Glomerular visceral epithelial cell (primary cell): Measurements from ENCODE around the gene ANKRD6.

ENCODE experiments used
- DNase-seq: peaks from one replicate; pipeline ENCODE4 v3.0.0-alpha.2; 2016; ENCODE audit errors: extremely low spot score

ANKRD6 gene

DNA sequence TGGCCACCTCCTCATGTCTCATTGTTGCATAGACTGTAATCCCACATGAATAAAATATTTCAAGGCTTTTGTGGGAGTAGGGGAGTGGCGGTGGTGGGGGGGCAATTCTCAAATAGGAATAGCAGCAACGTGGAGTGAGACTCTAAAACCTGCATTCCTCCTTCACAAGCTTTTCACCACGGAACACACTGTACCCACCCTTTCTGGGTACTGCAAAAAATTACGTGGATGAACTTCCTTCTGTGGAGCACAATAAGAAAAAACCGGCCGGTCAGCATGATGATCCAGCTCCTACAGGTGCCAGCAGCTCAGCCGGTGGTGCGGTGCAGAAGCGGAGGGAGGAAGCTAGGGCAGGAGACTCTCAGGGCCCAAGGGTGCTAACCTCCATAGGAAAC is 19.9 kb upstream of the ANKRD6 start:
- DNase-seq, result no peak

DNA sequence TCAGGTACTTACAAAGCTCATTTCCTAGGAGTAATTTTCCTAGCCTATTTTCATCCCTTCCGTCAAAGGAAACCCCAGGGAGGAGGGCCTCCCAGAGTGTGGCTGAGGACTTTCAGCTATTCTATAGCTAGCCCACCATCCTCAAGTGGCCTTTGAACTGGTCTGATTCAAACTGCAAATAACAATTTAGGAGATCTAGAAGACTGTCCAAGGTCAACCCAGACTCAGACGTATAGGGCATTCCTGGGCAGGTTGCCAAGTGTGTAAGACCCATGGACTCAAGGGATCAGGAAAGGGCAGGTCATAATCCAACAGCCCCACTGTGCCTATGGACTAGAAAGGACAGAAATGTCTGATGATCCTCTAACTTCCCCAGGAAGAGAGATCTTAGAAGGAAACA is 18.7 kb upstream of the ANKRD6 start:
- no peak for DNase-seq

DNA sequence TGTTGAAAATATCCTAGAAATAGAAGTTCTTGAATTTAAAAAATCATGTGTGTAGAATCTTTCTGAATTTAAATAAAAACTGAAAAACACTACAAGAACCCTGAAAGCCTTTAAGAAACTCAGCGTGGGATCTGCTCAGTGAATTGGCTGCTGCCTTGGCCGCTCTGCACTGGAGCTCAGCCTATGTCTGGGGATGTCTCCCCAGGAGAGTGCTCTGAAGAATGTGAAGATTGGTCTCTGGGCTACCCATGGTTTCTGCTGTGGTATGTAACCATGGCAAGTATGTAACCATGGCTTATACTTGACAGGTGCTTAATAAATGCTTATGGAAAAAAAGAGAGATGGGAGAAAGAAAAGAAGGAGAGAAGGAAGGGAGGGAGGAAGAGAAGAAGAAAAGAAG is 17.8 kb upstream of the ANKRD6 start:
- no peak for DNase-seq

DNA sequence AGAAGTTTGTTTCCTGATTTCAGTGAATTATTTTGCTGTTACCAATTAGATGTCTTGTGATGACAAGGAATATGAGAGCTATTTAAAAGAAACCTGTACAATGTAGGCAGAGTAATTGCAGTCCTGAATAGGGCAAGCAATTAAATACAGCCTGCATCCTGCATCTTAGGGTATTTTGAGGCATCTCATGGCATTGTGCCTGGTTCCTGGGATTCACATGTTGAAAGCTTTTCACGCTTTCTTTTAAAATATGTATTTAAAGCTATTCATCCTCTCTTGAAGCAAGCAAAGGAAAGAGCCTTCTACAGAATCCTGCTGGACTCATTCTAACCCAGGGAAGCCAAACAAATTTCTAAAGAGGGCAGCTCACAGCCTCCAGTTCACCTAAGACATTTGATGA is 16.2 kb upstream of the ANKRD6 start:
- no peak for DNase-seq

DNA sequence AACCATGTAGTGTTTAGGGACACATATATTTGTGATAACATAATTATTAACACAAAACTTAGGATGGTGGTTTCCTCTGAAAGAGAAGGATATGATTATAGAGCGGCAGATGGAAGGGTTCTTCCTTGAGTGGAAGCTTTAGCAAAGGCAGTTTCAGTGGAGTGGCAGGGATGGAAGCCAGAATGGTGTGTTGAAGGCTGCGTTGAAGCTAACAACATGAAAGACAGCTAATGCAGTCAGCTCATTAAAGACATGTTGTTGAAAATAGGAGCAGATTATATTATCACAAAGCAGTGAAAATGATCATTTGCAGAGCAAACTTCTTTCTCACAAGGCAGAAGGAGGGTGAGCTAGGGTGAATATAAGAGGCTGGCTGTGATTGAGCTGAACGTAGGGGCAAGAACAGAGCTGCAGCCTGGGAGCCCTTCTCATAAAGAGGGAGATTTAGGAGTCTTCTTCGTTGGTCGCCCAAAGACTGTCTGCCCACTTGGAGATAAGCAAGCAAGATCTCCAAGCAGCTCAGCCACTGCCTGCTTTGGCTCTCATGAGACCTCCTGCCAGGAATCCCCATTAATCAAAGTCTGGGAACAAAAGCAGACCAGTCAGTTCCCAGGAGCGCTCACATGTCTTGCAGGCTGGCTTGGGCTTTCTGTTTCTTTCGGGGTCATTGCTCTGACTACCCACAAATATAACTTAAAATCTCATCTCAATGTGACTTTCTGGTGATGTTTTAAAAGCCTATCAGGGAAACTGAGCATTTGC is 2.6 kb upstream of the ANKRD6 start:
- no peak for DNase-seq

DNA sequence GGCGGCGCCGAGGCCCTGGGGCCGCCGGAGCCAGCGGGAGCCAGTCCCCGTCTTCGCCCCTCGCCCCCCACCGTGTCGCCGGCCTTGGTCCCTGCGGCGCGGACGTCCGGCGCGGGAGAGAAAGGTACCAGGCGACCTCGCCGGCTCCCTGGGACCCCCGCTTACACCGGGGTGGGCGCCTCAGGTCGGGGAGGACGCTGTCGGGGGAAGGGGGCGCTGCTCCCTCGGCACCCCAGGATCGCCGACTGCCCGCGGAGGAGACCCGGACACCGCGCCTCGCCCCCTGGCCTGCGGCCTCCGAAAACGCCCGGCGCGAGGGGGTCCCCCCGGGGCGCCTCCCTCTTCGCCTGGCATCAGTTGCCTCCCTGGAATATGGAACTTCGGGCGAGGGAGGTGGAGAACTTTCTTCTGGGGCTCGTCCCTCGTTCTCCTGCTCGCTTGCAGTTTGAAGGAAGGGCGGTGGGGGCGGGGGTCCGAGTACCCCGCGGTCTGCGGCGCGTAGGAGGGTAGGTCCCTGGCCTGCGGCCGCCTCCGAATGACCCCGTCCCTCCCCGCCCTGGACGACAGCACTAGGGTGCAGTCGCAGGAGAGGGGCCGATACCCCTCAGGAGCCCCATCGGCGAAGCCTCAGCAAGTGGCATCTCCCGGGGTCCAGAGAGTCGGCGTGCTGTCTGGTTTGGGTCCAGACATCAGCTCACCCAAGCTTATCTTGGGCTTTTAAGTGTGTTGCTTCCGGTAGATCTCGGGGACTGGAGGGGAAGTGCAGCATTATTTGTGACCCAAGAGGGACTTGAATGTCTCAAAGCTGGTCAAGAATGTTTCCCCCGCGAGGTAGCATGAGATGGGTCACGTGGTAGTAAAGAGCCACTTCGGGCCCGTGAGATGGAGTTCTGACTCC is 549 bp downstream of the ANKRD6 start:
- no peak for DNase-seq

DNA sequence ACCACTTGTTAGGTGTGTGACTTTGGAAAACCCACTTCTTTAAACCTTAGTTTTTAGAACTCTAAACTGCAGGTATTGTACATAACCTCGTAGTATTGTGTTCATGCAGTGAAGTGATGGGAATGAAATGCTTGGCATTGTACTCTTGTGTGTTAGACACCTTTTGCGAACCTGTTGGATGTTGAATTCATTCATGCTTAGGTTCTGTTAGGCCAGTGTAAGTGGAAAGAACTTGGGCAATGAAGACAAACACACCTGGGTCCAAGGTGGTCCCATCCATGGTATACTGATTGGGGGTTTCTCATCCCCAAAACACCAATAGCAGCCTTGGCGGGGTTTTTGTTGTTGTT is 1.2 kb downstream of the ANKRD6 start:
- no peak for DNase-seq

DNA sequence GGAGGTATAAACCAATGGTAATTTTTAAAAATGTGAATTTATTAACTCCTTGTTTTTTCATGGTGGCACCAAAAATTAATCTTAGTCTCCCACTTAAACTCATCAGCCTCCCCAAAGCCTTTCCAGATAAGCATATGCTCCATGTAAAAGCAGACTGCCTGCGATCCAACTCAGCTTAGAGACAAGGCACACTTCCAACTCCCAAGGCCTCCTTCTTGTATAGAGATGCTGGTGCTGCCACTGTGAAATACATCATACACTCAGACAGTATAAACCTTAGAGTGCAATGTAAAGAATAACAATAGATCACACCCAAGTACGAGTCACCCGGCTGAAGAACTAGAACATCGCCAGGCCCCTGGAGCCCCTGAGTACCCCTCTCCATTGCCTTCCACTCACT is 2.0 kb downstream of the ANKRD6 start:
- no peak for DNase-seq

DNA sequence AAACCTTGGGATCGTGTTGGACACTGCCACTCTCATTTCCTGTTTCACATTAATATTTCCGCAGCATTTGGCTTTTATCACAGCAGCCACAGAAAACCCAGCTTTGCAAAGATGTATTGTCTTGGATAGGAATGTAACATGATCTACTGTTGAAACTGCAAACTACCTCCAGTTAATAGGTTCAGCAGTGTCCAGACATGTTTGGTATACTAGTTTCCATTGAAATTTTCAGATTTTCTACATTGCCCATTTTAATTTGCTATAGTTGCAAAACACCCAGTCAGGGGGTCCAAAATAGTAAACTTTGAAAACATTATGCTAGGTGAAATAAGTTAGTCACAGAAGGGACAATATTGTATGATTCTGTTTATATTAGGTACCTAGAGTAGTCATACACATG is 3.3 kb downstream of the ANKRD6 start:
- DNase-seq, result no peak

DNA sequence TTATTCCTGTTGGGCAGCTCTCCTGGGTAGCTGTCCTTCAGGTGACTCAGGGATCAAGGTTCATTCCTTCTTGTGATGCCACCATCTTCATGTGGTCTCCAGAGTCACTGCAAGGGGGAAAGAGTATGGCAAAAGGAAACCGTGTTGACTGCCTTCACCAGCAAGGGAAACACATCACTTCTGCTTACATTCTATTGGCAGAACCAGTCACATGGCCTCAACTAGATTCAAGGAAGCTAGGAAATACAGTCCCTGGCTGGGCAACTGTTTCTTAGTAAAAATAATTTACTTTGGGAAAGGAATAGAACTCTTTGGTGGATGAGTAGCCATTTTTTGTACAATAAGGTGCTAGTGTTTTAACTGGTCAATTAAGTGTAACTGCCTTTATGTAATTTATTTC is 5.3 kb downstream of the ANKRD6 start:
- DNase-seq, result no peak

DNA sequence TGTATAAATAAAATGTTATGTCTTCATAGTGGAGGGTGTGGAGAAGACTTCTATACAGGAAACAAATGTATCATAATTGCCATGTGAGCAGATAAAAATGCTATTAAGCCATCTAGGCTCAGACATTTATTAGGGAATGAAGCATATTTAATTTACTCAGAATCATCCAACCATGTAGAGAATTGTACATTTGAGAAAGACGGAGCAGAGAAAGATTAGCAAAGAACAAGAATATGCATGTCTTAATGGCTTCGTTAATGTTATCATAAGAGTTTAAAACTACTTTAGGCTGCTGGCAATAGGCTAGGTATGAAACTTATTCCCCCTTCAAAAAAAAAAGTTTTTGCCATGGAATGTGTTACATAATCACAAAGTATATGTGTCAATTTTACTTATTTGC is 6.1 kb downstream of the ANKRD6 start:
- no peak for DNase-seq

DNA sequence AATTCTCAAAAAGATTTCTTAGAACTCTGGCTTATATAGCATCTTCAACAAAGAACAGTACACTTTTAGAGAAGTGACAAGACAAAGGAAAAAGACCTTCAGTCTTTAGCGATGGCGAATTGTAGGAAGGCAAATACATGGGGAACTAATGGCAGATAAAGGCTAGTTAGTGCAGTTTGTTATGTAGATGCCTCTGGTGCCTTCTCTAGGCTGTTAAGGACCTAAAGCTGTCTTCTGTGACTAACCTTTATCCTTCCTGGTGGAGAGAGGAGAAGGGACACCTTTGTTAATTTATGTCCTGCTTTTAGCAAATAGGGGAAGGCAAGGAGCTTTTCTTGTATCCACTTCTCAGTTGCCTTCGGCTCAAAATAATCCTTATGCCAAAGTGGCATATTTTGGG is 7.2 kb downstream of the ANKRD6 start:
- DNase-seq, result no peak

DNA sequence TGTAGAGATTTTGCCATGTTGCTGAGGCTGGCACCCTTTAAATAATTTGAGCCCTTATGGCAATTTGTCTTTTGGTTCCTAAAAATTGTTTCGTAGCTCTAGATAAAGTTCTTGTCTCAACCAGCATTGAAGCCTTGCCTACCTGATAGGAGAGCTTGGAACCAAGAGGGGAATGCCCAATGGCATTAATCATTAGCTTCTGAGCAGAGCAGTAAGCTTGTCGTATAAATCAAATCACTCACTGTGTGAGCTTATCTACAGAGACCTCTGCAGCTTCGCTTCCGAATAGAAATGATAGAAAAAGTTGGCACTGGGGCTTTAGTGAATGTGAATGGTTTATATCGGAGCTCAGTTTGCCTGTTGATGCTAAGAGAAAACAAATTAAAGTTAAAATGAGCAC is 10.7 kb downstream of the ANKRD6 start:
- DNase-seq, result peak; percentile 29

DNA sequence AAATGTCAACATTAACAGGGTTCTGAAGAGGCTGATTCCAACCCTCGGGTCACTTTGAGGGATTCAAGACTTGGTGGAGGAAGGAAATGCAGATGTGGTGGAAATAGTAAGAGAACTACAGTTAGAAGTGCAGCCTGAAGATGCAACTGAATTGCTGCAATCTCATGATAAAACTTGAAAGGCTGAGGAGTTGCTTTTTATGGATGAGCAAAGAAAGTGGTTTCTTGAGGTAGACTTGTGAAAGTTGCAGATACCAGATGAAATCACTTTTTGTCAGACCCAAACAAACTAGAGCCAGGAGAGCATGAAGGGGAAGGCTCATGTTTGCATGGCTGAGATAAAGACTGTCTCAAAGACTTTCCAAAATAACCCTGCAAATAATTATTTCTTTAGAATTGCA is 16.2 kb downstream of the ANKRD6 start:
- no peak for DNase-seq

DNA sequence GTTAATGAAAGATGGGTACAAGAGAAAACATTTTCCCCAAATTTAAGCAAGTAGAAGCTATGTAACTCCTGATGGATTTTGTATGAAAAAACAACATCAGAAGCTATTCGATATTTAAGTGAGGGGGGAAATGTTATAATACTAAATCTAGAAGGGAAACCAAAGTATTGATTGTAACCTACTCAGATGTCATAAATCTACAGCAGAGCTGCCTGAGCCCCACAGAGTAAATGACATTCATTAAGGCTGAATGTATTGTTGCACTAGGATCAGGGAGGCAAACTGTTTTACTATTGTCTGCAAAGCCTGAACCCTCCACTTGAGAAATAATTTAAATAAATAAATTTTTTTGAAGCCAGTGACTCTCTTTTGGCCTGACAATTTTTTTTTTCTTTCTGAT is 19.3 kb downstream of the ANKRD6 start:
- DNase-seq, result no peak

DNA sequence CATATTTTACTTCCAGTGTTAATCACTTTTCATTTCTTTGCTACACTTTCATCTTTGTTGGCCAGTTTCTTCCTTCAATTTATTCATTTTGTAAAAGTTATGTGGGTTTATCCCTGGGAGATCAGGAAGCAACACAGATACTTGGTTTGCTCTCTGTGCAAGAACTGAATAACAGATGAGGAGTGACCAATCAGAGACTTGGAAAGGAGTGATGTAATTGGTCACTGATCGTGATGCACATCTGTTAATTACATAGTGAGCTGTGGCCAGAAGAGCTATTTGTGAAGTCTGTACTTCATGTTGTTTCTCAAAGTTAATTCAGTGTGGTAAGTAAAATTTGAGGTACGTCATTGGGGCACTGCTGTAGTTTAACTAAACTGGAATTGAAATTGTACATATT is 21.3 kb downstream of the ANKRD6 start:
- no peak for DNase-seq

DNA sequence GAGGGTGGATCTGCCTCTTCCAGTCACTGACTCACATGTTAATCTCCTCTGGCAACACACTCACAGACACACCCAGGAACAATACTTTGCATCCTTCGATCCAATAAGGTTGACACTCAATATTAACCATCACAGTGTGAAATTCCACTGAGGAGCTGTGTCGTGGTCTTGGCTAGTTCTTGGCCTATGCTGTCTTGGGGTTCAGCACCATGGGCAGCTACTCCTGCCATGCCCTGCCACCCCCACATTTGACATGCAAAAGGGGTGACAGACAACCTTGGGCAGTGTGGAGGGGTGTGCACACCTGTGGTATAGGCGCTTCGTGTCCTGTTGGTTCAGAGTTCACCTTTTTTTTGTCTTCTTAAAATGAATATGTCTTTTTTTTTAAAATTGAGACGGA is 25.8 kb downstream of the ANKRD6 start:
- no peak for DNase-seq

DNA sequence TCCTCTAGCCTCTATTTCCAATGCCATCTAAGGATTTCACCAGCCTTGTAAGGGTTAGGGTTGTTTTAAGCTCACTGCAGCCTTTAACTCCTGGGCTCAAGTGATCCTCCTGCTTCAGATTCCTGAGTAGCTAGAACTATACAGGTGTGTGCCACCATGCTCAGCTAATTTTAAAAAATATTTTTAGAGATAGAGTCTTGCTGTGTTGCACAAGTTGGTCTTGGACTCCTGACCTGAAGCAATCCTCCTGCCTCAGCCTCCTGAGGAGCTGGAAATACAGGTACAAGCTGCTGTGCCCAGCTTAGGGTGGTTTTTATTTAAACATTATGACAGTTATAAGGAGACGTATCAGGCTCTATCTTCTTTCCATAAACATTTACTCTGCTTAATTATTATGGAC is 26.5 kb downstream of the ANKRD6 start:
- DNase-seq, result no peak

DNA sequence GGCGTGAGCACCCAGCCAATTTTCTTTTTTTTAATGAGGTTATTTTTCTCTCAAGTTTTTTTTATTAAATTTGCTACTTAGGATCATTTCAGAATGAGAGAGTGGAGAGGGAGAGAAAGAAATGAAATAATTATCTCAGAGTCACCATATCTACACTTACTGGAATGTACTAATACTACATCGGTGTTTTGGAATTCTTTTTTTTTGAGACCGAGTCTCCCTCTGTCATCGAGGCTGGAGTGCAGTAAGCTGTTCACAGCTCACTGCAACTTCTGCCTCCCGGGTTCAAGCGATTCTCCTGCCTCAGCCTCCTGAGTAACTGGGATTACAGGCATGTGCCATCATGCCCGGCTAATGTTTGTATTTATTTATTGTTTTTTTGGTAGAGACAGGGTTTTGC is 27.8 kb downstream of the ANKRD6 start:
- no peak for DNase-seq

DNA sequence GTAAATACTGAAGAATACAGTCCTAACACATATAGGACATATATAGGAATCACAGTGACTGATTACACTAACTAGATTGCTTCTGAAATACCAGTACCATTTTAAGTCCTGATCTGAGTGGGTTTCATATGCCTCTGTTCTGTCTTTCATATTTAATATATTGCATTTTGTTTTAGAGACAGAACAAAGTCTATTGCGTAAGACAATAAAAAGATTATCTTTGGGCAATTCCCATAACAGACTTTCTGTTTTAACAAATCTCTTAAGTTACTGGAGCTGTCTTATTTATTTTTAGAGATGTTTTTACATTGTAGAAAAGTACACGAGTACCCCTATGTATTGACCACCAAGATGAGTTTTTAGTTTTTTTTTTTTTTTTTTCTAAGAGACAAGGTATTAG is 29.6 kb downstream of the ANKRD6 start:
- no peak for DNase-seq

DNA sequence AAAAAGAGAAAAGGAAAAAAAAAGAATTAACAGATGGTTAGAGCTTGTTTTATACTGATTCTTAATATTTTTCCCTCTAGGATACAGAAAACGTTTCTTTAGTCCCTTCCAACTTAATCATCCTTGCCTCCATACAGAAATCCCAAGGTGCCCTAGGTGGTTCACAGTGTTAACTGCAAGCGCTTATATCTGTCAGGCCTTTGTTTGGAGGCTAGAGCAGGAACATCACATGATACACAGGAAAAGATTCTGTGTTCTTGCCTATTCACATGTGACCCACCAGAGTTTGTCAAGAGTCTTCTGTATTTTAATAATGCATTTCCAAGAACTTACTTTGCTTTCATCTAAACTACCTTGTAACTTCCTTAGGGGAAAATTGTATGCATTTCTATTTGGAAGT is 31.3 kb downstream of the ANKRD6 start:
- DNase-seq, result no peak

DNA sequence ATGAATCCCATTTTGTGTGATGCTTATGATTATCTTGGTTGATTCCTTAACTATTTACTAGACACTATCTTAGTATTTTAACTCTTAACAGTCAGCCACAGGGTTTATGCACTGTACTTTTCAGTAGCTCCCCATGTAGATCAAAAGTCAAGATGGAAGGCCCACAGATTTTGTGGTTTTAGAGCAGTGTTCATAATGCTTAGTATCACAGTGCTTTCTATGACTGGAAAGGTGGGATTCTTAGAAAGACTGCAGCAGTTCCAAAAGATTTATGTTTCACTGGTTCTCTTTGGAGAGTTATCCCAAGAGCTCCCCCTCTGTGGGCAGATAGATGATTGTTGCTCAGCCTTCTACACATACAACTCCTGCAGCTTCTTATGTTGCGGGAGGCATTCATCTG is 34.5 kb downstream of the ANKRD6 start:
- DNase-seq, result no peak

DNA sequence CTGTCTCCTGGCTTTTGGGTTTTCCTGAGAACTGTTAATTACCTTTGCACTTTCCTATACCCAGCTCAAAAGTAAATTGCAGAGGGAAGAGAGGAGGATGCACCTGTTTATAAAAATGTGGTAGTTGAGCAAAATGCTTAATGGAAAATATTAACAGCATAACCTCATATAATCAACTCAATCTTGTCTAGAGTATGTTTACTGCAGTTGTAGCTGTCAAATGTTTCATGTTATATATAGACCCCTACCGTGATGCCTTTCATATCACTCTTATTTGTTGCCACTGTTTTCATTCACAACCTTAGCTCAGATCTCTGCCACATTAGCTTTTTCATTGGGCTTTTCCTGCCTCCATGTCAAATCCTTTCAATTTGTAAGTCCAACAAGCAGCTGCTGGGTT is 36.0 kb downstream of the ANKRD6 start:
- DNase-seq, result no peak
